ENCODE results near the gene EPB42.

DNA sequence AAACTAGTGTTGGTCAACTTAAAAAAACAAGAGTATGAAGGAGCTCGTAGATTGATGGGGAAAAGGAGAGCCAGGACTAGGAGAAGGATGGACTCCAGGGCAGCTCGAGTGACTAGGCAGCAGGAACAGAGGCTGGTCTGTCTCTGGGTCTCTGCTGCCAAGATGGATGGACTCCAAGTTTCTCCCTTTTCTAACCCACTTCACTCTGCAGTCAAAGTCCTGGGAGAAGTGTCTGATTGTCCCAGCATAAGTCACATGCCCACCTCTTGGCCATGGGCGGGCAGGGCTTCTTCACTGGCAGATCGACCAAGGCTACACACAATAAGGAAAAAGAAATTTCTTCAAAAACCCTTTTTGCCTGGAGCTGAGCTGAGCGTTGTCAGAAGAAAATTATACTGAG, 9.2 kb upstream of the EPB42 start:
- TF ChIP-seq, protein P1, sequence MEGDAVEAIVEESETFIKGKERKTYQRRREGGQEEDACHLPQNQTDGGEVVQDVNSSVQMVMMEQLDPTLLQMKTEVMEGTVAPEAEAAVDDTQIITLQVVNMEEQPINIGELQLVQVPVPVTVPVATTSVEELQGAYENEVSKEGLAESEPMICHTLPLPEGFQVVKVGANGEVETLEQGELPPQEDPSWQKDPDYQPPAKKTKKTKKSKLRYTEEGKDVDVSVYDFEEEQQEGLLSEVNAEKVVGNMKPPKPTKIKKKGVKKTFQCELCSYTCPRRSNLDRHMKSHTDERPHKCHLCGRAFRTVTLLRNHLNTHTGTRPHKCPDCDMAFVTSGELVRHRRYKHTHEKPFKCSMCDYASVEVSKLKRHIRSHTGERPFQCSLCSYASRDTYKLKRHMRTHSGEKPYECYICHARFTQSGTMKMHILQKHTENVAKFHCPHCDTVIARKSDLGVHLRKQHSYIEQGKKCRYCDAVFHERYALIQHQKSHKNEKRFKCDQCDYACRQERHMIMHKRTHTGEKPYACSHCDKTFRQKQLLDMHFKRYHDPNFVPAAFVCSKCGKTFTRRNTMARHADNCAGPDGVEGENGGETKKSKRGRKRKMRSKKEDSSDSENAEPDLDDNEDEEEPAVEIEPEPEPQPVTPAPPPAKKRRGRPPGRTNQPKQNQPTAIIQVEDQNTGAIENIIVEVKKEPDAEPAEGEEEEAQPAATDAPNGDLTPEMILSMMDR (IDR thresholded peaks at IDR 0.05): no peak
- TF ChIP-seq EP300 (IDR thresholded peaks at IDR 0.05) (no peak), POLR2A (IDR thresholded peaks at IDR 0.05) (no peak), POLR2AphosphoS5 (IDR thresholded peaks at IDR 0.05) (no peak)
